Kidney epithelial cell (primary cell): ENCODE measurements around the gene RPS6KA6. TPM values are rescaled to one million over a fixed set of nuclear protein-coding genes. Genes with fewer than 3 reads are reported as not detected.
"Not testable (repeated sequence)": the region's sequence is repeated elsewhere in the genome, so short reads cannot be mapped to it uniquely, and the experiment has no call there.

ENCODE experiments used
- DNase-seq: peaks from one replicate; pipeline ENCODE4 v3.0.0-alpha.2; 2010; ENCODE audit warnings: low read depth
- H3K27me3 ChIP-seq: 2 replicates; pipeline ENCODE4 v1.6.0; 2011; ENCODE audit warnings: low read length; ENCODE audit not compliant: control insufficient read depth, insufficient read depth
- H3K36me3 ChIP-seq: 2 replicates; pipeline ENCODE4 v1.5.1; 2011; ENCODE audit warnings: low read length; ENCODE audit not compliant: control insufficient read depth, insufficient read depth
- H3K4me3 ChIP-seq: 2 replicates; pipeline ENCODE4 v1.5.1; 2011; ENCODE audit warnings: low read depth, mild to moderate bottlenecking, control low read depth, low read length
- total RNA-seq: library from RNA; depleted of rRNA; stranded (reverse); fragments of >200 nt; gene quantifications from 2 replicates; pipeline ENCODE4 v1.2.3, GENCODE V29; 2015
- TF ChIP-seq, protein P1 (sequence below): IDR thresholded peaks from 2 replicates; pipeline ENCODE4 v1.5.1; 2011; ENCODE audit warnings: mild to moderate bottlenecking, moderate library complexity, low read length, control low read depth, inconsistent platforms; ENCODE audit not compliant: insufficient read depth, poor library complexity, severe bottlenecking

The RPS6KA6 gene
- total RNA-seq, 1 donor from 2014 or later = 5.0 TPM

- no peaks in the 10 kb centered on the region for H3K36me3 ChIP-seq
- H3K4me3 ChIP-seq = no peak overlapping the region
- TF ChIP-seq, protein P1, sequence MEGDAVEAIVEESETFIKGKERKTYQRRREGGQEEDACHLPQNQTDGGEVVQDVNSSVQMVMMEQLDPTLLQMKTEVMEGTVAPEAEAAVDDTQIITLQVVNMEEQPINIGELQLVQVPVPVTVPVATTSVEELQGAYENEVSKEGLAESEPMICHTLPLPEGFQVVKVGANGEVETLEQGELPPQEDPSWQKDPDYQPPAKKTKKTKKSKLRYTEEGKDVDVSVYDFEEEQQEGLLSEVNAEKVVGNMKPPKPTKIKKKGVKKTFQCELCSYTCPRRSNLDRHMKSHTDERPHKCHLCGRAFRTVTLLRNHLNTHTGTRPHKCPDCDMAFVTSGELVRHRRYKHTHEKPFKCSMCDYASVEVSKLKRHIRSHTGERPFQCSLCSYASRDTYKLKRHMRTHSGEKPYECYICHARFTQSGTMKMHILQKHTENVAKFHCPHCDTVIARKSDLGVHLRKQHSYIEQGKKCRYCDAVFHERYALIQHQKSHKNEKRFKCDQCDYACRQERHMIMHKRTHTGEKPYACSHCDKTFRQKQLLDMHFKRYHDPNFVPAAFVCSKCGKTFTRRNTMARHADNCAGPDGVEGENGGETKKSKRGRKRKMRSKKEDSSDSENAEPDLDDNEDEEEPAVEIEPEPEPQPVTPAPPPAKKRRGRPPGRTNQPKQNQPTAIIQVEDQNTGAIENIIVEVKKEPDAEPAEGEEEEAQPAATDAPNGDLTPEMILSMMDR = no peak
- H3K27me3 ChIP-seq = no peaks in the 10 kb centered on the region
- DNase-seq = no peak
Measured at GRCh38 chrX:84108584-84108983, 79.4 kb downstream of the RPS6KA6 start.

DNA sequence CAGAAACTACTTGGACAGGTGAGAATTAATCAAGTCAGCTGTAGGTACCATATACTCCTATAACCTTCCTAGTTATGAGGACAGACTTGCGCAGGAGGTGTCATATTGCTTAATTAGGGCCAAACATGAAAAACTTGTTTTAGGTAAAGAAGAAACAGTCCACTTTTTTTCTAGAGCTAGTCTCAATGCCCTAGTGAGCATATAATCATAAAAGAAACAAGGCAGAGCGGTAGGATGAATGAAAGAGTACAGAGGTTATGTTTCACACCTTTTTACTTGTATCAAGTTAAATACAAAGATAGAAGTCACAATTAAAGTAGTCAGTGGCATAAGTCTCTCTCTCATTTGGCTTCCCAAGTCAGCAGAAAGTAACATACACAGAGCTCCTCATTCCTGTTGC is 88.9 kb downstream of the RPS6KA6 start:
- TF ChIP-seq, protein P1 = no peak
- DNase-seq = no peak
- H3K4me3 ChIP-seq = no peak overlapping the region
- no peaks in the 10 kb centered on the region for H3K36me3 ChIP-seq
- no peaks in the 10 kb centered on the region for H3K27me3 ChIP-seq

DNA sequence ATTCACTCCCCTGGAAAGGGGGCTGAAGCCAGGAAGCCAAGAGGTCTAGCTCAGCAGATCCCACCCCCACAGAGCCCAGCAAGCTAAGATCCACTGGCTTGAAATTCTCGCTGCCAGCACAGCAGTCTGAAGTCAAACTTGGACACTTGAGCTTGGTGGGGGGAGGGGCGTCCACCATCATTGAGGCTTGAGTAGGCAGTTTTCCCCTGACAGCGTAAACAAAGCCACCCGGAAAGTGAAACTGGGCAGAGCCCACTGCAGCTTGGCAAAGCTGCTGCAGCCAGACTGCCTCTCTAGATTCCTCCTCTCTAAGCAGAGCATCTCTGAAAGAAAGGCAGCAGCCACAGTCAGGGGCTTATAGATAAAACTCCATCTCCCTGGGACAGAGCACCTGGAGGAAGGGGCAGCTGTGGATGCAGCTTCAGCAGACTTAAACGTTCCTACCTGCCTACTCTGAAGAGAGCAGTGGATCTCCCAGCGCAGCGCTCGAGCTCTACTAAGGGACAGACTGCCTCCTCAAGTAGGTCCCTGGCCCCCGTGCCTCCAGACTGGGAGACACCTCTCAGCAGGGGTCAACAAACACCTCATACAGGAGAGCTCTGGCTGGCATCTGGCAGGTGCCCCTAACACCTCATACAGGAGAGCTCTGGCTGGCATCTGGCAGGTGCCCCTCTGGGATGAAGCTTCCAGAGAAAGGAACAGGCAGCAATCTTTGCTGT is 108.4 kb downstream of the RPS6KA6 start:
- DNase-seq, H3K36me3 ChIP-seq, H3K27me3 ChIP-seq, H3K4me3 ChIP-seq: not testable (repeated sequence)

DNA sequence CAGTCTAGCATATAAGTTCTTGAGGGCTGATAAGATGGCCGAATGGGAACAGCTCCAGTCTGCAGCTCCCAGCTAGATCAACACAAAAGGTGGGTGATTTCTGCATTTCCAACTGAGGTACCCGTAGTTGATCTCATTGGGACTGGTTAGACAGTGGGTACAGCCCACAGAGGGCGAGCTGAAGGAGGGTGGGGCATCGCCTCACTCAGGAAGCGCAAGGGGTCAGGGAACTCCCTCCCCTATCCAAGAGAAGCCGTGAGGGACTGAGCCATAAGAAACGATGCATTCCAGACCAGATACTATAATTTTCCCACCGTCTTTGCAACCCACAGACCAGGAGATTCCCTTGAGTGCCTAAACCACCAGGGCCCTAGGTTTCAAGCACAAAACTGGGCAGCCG is 109.0 kb downstream of the RPS6KA6 start:
- no peak overlapping the region for H3K4me3 ChIP-seq
- TF ChIP-seq, protein P1 = no peak
- no peaks in the 10 kb centered on the region for H3K36me3 ChIP-seq
- no peaks in the 10 kb centered on the region for H3K27me3 ChIP-seq
- DNase-seq = no peak

- H3K36me3 ChIP-seq = no peaks in the 10 kb centered on the region
- DNase-seq = no peak
- H3K27me3 ChIP-seq = no peaks in the 10 kb centered on the region
- H3K4me3 ChIP-seq = no peak overlapping the region
- TF ChIP-seq, protein P1 = no peak
Measured at GRCh38 chrX:84064814-84065213, 123.2 kb downstream of the RPS6KA6 start.

GRCh38 chrX:84064164-84064563 is 123.8 kb downstream of the RPS6KA6 start:
- DNase-seq = no peak
- Histone ChIP-seq H3K27me3 (no peaks in the 10 kb centered on the region), H3K4me3 (no peak overlapping the region), H3K36me3 (no peaks in the 10 kb centered on the region)
- TF ChIP-seq, protein P1 = no peak
